GM21390 (cell line): ENCODE results near the gene IFI16.

ENCODE experiments used
- ATAC-seq: cut with Tn5 transposase; IDR thresholded peaks from one replicate; pipeline ENCODE4 v1.9.1; 2021; ENCODE audit not compliant: unreplicated experiment

The IFI16 gene

DNA sequence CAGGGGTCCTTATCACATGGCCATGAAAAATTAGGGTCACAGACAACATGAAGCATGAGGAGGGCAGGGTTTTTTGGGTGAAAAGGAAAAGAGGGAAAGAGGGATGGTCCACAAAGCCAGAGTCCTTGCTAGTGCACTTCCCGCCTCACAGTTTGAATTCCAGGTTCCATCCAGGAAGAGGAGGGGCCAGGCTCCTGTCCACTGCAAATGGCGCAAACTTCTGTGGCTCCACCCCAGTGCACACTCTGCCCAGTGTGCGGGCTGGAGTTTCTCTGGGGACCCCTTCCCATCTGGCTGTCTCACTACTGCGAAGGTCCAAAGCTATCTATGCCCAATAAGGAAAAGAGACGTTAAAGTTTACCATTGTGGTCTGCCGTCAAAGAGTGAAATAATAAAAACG is 49.0 kb downstream of the IFI16 start:
- ATAC-seq: no peak

DNA sequence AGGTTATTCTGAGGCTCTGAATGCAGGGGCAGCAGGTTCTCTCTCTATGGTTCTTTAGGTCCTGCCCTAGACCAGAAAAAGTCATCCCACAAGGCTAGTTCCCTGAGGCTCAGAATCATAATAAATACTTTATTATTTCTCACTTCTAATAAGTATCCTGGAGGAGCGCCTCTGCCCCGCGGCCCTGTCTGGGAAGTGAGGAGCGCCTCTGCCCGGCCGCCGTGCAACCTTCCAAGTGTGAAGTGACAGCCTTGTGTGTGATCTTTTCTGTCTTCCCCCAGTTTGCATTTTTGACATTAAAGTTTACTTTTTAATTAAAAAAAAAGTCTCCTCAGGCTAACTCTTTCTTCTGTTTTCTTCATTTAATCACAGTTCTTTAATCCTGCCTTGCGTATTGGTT is 55.4 kb downstream of the IFI16 start:
- ATAC-seq: no peak

GRCh38 chr1:159066108-159066507 is 56.4 kb downstream of the IFI16 start:
- ATAC-seq: no peak

GRCh38 chr1:159067699-159068621 is 58.3 kb downstream of the IFI16 start:
- ATAC-seq: peak; percentile 88

DNA sequence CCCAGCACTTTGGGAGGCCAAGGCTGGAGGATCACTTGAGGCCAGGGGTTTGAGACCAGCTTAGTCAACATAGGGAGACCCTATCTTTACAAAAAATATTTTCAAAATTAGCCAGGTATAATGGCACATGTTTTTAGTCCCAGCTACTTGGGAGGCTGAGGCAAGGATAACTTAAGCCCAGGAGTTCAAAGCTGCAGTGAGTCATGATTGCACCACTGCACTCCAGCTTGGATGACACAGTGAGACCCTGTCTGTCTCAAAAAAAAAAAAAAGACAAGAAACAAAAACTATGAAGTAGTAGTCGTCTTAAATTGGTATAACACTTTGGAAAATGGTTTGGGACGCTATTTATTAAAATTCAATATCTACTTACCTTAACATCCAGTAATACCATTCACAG is 59.2 kb downstream of the IFI16 start:
- ATAC-seq: no peak

- no peak for ATAC-seq
Measured at GRCh38 chr1:159071970-159072582, 62.4 kb downstream of the IFI16 start.

- peak; percentile 88 for ATAC-seq
Measured at GRCh38 chr1:159076438-159077119, 66.9 kb downstream of the IFI16 start, which contains the start of gene AIM2. TSS of gene AIM2 (minus strand) at chr1:159076766. CDS start at chr1:159073499, 3,267 bp downstream.

- peak; percentile 74 for ATAC-seq
Measured at GRCh38 chr1:159077120-159077961, 67.6 kb downstream of the IFI16 start.

- ATAC-seq: no peak
Measured at GRCh38 chr1:159079525-159079924, 69.8 kb downstream of the IFI16 start.

DNA sequence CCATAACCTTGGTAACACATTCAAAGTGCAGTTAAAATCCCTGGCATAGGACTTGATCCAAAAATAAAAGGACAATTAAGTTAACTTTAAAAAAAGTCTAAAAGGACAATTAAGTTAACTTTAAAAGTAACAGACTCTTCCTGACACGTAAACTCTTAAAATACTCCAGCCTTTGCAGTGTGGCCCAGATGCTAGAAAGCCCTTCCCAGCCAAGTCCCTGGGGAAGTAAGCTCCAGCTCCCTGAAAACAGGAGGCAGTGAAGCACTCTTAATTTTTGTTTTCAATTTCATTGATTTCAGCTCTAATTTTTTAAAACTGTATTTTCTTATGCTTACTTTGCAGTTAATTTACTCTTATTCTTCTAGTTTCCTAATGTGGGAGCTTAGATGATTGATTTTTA is 71.9 kb downstream of the IFI16 start:
- no peak for ATAC-seq

DNA sequence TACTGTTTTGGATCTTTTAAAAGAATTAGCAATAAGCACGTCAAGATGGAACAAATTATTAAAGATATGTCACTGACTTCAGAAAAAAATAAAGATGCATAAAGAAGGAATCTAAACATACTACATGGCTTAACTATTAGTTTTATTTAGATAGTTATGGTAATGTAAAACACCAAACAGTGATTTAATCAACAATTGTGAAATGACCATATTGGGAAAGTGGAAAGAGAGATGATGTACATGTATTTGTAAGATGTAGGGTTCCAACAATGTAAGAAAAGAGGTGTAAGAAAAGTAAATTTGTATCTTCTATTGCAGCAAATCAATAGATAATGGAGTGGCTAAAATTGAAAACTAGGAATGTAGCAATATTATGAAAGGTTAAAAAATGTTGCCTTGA is 73.3 kb downstream of the IFI16 start:
- no peak for ATAC-seq

DNA sequence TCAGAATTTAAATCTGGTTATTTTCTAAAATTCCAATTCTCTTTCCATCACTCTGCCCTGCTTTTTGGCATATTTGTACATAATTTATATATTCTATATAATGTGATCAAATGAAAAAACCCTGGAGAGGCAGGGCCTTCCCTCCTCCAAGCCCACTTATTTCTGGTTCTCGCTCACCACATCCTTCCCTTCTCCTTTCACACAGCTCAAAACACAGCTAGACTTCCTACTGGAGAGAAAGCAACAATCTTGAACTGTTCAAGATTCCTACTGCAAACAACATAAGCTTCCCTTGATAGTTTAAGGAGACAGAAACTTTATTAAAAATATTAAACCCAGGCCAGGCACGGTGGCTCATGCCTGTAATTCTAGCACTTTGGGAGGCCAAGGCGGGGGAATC is 74.4 kb downstream of the IFI16 start:
- ATAC-seq: no peak

DNA sequence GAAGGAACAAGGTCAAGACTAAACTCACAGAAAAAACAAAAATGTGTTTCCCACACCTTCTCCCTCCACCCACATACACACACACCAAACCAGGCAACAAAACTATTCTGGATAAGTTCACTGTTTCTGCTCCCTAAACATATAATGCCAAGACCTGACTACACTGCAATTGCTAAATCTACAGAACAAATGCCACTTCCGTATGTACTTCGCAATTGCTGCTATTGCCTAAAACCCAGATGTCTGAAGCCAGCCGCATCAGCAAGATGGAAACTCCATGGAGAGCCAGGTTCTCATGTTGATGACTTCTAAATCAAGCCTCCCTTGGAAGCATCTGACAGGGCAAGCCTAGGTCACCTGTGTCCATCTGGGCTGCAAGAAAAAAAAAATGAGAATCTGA is 75.2 kb downstream of the IFI16 start:
- no peak for ATAC-seq

DNA sequence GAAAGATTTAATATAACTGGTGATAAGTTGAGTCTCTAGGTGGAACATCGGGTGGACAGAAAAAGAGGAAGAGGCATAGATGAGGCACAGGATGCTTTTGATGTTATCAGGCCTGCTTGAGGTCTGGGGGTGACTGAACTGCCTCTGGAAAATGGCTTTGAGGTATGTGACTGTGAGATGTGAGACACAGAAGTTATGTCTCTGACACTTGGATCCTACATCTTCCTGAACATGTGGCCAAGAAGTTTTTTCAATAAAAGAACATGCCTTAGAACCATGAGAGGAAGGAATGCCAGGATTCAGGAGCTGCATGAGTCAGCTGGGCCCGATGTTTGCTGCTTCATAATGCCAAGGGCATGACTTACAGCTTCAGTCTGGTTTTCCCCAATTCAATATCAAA is 78.3 kb downstream of the IFI16 start:
- ATAC-seq: no peak

GRCh38 chr1:159088546-159089183 is 79.0 kb downstream of the IFI16 start:
- ATAC-seq: peak; percentile 50

- ATAC-seq: no peak
Measured at GRCh38 chr1:159089184-159089791, 79.6 kb downstream of the IFI16 start.

GRCh38 chr1:159090286-159091179 is 80.8 kb downstream of the IFI16 start:
- no peak for ATAC-seq

GRCh38 chr1:159091180-159091560 is 81.5 kb downstream of the IFI16 start:
- ATAC-seq: no peak

GRCh38 chr1:159091607-159092031 is 81.9 kb downstream of the IFI16 start:
- ATAC-seq: no peak
